Muscle of arm (tissue), 12 donors: Measurements from ENCODE around the gene NPIPB8. TPM values are rescaled to one million over a fixed set of nuclear protein-coding genes. Genes with fewer than 3 reads are reported as not detected.
A peak's percentile ranks its signal among the peaks of the same experiment; 100 is the strongest.
"Not testable (repeated sequence)": the region's sequence is repeated elsewhere in the genome, so short reads cannot be mapped to it uniquely, and the experiment has no call there.

ENCODE experiments used
- DNase-seq: peaks from one replicate; pipeline ENCODE4 v3.0.0-alpha.2; 2013
- polyA plus RNA-seq, 12 donors: library from polyadenylated mRNA; unstranded; fragments of 120-200 nt; gene quantifications; one replicate each; pipeline ENCODE4 v1.2.1, GENCODE V29; 2013; ENCODE audit not compliant: insufficient read length in 12 of 12

NPIPB8 gene
- polyA plus RNA-seq, 12 donors: 0.11 to 0.67 (median 0.42) TPM; not detected in 6

DNA sequence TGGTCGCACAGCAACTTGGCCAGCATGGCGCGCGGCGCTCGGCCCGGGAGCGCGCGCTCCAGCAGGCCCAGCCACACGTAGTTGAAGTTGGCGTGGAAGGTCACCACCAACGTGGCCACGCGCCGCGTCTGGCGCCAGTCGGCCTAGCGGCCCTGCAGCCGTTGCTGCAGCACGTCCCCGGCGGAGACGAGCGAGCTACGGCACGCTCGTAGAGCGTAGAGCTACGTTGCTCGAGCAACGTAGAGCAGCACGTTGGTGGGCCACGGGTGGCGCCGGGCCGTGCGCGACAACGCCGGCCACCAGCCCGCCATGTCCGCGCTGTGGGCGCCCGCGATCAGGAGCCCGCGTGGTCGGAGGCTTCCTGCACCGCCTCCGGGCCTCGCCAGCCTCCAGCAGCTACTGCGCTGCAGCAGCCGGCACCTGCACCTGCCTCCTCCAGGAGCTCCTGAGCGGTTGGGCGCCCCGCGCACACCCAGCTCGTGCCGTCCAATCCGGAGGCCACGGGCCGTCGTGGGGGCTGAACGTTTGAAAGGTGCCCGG, 14.6 kb upstream of the NPIPB8 start:
- DNase-seq: peak; percentile 38

DNA sequence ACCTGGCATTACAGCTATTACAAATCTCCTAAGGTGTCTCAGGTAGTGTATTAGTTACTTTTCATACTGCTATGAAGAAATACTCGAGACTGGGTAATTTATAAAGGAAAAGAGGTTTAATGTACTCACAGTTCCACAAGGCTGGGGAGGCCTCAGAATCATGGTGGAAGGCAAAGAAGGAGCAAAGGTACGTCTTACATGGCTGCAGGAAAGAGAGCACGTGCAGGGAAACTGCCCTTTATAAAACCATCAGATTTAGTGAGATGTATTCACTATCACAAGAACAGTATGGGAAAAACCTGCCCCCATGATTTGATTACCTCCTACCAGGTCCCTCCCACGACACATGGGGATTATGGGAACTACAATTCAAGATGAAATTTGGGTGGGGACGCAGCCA, 7.0 kb upstream of the NPIPB8 start:
- not testable (repeated sequence) for DNase-seq

DNA sequence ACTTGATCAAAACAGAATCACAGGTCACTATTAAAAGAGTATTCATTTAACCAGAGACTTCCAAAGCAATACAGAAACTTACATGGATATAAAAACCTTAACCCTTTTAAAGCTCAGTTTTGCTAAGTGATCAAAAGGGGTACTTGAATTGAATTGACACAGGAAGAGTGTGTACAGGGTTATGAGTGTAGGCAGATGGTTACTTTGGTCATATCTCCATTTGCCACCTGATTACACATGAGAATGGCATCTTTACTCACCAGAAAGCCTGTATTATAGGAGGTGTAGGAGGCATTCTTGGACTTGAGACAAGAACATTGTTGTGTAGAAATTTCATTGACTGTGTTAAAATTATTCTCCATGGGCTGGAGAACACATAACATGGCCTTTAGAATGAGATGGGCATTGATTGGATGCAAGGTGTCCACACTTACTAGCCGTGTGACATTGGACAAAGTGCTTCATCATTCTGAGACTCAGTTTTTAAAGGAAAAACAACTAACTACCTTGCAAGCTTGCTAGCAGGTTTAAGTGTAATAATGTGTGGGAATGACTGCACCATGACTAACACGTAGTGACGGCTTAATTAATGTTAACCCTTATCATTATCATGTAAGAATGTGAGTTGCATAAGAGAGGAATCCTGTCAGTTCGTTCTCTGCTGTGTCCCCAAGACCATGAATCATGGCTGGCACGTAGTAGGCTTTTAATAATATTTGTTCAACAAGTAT, 1.6 kb upstream of the NPIPB8 start:
- not testable (repeated sequence) for DNase-seq

DNA sequence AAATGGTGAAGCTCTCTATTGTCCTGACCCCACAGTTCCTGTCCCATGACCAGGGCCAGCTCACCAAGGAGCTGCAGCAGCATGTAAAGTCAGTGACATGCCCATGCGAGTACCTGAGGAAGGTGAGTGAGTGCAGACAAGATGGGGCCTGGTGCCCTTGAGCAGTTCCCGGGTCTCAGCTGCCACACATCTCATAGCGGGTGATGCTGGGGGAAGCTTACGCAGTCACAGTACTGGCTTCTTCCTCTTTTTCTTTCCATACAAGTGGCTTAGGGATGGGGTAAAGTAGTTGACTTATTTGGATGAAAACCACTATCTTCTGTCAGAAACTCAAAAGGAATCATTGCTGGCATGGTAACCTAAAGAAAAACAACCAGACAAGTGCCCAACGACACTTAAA, 494 bp downstream of the NPIPB8 start:
- not testable (repeated sequence) for DNase-seq

DNA sequence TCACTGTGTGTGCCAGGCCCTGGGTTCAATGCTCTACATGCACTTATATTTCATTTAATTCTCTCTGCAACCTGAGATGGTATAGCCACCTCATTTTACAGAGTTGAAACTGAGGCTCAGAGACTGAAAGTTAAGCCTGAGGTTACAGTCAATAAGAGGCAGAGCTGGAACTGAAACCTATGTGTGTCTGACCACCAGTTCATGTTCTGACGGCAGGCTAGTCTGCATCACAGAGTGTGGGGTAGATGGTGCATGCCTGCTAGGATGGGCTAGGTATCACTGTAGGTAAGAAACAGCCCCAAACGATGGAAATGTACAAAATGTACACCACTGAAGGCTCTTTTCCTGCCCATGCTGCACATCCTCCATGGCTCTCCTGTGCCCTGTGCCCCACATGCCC, 2.1 kb downstream of the NPIPB8 start:
- DNase-seq: not testable (repeated sequence)

DNA sequence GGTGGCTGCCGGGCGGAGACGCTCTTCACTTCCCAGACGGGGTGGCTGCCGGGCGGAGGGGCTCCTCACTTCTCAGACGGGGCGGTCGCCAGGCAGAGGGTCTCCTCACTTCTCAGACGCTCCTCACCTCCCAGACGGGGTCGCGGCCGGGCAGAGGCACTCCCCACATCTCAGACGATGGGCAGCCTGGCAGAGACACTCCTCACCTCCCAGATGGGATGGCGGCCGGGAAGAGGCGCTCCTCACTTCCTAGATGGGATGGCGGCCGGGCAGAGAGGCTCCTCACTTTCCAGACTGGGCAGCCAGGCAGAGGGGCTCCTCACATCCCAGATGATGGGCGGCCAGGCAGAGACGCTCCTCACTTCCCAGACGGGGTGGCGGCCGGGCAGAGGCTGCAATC, 28.4 kb downstream of the NPIPB8 start:
- DNase-seq: not testable (repeated sequence)

DNA sequence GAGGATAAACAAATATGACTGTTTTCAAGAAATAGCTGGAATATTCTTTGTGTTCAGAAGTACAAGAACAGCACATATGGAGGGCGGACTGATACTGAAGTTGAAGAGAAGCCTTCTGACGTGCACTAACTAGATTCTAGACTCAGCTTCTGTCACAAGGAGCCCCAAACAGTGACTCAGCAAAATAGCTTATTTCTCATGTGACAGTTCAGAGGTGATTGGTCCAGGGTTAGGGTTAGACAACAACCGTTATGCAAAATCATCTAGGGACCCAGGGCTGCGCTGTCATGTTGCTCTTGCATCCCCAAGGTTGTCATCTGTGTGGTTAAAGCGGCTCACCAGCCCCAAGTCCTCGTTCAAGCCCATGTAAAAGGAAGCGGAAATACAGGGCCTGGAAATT, 29.6 kb downstream of the NPIPB8 start:
- DNase-seq: not testable (repeated sequence)

DNA sequence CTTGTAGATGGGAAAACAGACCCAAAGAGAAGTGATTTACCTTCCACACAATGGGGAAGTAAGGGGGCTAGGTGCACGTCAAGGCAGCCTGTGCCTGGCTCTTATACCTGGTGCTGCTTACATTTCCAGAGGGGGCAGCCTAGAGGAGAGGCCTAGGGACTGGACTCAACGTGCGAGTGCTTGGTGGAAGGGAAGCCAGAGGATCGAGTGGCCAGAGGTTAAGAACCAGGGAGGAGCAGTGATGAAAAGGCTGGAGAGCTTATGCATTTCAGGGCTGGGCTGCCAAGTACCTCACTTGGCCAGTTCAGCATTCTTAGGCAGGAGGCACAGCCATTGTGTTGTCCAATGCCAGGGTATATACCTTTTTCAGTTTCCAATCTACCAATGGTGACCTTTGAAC, 30.3 kb downstream of the NPIPB8 start:
- not testable (repeated sequence) for DNase-seq

DNA sequence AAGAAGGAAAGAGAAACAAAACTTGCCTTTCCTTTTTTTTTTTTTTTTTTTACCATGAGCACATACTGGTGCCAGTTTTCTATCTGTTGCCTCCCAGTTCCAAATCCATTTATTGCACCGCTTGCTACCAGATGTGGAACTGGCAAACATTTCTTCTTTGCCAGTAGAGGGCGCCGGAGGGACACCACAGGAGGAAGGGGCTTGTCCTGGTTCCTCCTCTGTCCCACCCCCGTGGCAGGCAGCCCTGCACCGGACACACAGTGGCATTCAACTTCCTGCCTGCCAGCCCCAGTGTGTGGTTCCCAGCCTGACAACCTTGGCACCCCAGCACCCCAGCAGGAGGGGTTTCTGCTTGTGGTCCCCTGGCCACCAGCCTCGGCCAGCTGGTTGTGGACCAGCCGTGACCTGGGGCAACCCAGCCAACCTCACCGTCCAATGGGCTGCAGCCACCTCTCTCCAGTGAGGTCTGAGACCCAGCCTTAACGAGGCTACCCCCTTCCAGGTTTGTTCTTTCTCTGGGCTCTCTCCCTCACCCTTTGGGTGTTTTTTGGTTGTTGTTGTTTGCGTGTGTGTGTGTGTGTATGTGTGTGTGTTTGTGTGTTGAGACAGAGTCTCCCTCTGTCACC, 50.6 kb downstream of the NPIPB8 start:
- DNase-seq: not testable (repeated sequence)

DNA sequence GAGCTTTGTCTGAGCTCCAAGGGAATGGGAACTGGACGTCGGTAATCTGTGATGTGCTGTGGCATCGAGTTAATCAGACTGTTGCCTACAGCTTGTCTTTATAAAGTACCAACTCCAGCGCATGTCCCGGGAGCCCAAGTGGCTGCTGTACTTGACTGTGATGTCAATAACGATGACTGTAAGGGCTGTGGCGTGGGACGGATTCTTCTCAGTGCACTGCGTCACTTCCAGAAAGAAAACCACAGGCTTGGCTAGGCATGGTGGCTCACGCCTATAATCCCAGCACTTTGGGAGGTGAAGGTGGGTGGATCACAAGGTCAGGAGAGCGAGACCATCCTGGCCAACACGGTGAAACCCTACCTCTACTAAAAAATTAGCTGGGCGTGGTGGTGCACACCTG, 51.6 kb downstream of the NPIPB8 start:
- DNase-seq: not testable (repeated sequence)

DNA sequence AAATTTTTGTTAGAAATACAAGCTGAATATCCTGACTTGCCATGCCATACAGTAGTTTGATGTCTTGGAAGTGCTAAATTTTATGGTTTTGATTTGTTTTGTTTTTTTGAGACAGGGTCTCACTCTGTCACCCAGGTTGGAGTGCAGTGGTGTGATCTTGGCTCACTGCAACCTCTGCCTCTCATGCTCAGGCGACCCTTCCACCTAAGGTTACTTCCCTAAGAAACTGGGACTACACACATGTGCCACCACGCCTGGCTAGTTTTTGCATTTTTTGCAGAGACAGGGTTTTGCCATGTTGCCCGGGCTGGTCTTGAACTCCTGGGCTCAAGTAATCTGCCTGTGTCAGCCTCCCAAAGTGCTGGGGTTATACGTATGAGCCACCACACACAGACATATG, 53.9 kb downstream of the NPIPB8 start:
- DNase-seq: not testable (repeated sequence)

DNA sequence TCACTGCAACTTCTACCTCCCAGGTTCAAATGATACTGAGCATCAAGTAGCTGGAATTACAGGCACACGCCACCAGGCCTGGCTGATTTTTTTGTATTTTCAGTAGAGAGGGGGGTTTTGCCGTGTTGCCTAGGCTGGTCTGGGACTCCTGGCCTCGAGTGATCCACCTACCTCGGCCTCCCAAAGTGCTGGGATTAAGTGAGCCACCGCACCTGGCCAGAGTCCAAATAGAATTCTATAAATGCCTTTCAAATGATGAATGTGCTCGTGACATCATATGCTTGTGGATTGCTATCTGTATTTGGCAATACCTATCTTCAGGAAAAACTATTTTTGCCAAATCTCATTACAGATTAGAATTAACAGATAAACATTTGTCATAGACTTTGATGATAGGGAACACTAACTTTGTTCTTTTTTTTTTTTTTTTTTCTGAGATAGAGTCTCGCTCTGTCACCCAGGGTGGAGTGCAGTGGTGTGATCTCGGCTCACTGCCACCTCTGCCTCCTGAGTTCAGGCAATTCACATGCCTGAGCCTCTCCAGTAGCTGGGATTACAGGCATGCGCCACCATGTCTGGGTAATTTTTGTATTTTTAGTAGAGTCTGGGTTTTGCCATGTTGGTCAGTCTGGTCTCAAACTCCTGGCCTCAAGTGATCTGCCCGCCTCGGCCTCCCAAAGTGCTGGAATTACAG, 55.5 kb downstream of the NPIPB8 start:
- DNase-seq: not testable (repeated sequence)

DNA sequence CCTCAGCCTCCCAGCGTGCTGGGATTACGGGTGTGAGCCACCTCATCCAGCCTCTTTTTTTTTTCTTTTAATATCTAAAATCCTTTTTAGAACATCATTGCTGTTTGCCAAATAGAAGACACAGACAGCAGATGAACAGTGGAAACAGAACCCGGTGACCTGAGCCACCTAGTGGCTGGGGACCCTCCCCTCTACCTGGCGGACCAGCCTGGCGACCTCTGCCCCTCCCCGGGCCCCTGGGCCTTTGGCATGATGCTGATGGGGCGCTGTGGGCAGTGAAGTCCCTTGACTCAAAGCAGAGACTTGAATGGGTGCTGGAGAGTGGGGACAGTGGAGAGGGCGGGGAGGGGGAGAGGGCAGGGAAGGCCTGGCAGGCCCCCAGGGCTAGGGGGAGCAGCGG, 61.9 kb downstream of the NPIPB8 start:
- DNase-seq: not testable (repeated sequence)

DNA sequence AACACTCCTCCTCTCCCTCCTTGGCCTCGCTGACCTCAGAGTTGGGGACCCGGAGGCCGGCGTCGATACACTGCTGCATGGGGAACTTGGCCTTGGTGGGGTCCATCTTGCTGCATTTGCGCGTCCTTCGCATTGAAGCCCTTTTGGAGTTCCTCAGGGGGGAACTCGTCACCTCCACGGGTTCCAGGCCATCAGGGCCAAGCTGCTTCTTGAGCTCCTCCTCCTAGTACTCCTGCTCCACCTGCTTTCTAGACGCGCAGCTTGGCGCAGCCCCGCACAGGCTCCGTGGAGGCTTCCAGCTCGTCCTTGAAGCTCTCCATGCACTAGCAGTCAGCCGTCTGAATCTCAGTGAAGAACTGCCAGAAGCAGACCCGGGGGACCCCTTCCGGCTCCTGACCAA, 62.5 kb downstream of the NPIPB8 start:
- DNase-seq: not testable (repeated sequence)

DNA sequence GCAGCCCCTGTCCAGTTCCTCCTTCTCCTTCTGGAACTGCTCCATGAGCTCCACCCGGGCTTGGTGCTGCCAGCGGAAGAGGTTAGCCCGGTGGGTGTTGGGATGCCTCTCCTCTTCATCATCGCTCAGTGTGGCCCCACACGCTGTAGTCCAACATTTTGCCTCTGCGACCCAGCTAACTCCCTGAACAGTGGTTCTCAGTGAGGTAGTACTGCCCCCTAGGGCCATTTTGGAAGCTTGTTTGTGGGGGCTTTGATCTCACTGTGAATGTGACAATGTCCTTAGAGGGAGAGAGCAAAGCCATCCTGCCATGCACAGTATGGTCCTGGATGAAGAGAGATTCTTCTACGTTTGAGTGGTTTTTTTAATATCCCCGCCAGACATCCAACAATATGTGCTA, 63.5 kb downstream of the NPIPB8 start:
- not testable (repeated sequence) for DNase-seq

DNA sequence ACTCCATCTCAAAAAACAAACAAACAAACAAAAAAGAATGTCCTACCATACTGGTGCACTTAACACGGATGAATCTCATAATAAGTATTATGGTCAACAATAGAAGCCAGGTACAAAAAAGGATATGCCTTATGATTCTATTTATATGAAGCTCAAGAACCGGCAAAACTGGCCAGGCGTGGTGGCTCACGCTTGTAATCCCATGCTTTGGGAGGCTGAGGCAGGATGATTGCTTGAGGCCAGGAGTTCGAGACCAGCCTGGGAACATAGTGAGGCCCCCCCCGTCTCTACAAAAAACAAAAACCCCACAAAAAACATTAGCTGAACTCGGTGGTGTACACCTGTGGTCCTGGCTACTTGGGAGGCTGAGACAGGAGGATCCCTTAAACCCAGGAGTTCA, 66.4 kb downstream of the NPIPB8 start:
- not testable (repeated sequence) for DNase-seq

Other genes with a start within 250 kb of the NPIPB8 start
- 100 to 1,000 TPM in 2 of 12 donors, 10 to 100 TPM in 9, not detected in 1; 34.5 to 151 (median 79.1) TPM for gene EIF3CL, start 234.2 kb upstream of the NPIPB8 start, polyA plus RNA-seq
- gene NPIPB7, start 165.7 kb upstream of the NPIPB8 start, polyA plus RNA-seq: under 1 TPM in 7 of 12 donors, not detected in 5; 0.11 to 0.52 (median 0.27) TPM
- 10 to 100 TPM in 11 of 12 donors, not detected in 1; 13.0 to 73.2 (median 14.1) TPM for gene CLN3, start 146.0 kb upstream of the NPIPB8 start, polyA plus RNA-seq
- gene APOBR, start 143.4 kb upstream of the NPIPB8 start, polyA plus RNA-seq: 1 to 10 TPM in 2 of 12 donors, under 1 TPM in 9, not detected in 1; 0.40 to 5.0 (median 0.58) TPM
- not detected for gene IL27, start 131.2 kb upstream of the NPIPB8 start, polyA plus RNA-seq
- gene NUPR1, start 99.1 kb upstream of the NPIPB8 start, polyA plus RNA-seq: 10 to 100 TPM in 11 of 12 donors, not detected in 1; 23.0 to 68.0 (median 31.1) TPM
- gene SGF29, start 84.1 kb upstream of the NPIPB8 start, polyA plus RNA-seq: 10 to 100 TPM in 10 of 12 donors, 1 to 10 TPM in 1, not detected in 1; 8.4 to 26.0 (median 14.8) TPM
- 1 to 10 TPM in 1 of 12 donors, under 1 TPM in 9, not detected in 2; 0.39 to 1.1 (median 0.64) TPM for gene SULT1A2, start 41.0 kb upstream of the NPIPB8 start, polyA plus RNA-seq
- gene SULT1A1, start 28.0 kb upstream of the NPIPB8 start, polyA plus RNA-seq: 10 to 100 TPM in 6 of 12 donors, 1 to 10 TPM in 5, not detected in 1; 5.4 to 21.7 (median 11.2) TPM
- 100 to 1,000 TPM in 10 of 12 donors, 10 to 100 TPM in 1, not detected in 1; 86.4 to 613 (median 309) TPM for gene EIF3C, start 73.4 kb downstream of the NPIPB8 start, polyA plus RNA-seq
- 1 to 10 TPM in 8 of 12 donors, under 1 TPM in 3, not detected in 1; 0.37 to 6.8 (median 1.7) TPM for gene NPIPB9, start 113.7 kb downstream of the NPIPB8 start, polyA plus RNA-seq
- 100 to 1,000 TPM in 2 of 12 donors, 10 to 100 TPM in 9, not detected in 1; 56.0 to 174 (median 71.2) TPM for gene ATXN2L, start 184.9 kb downstream of the NPIPB8 start, polyA plus RNA-seq
- gene TUFM, start 208.3 kb downstream of the NPIPB8 start, polyA plus RNA-seq: 100 to 1,000 TPM in 11 of 12 donors, not detected in 1; 108 to 176 (median 142) TPM
- 10 to 100 TPM in 11 of 12 donors, not detected in 1; 30.0 to 75.8 (median 43.5) TPM for gene SH2B1, start 225.8 kb downstream of the NPIPB8 start, polyA plus RNA-seq
- gene ATP2A1, start 240.4 kb downstream of the NPIPB8 start, polyA plus RNA-seq: 100 to 1,000 TPM in 11 of 12 donors, not detected in 1; 149 to 964 (median 352) TPM